OCI-LY3 (cell line): ENCODE measurements around the gene HDAC4.

ENCODE experiments used
- EZH2phosphoT487 ChIP-seq: fragments of 200-600 bp; shearing (Covaris generic); IDR thresholded peaks from 2 replicates; pipeline ENCODE4 v1.6.1; 2018; ENCODE audit warnings: antibody characterized with exemption, mixed run types, low read depth
- TF ChIP-seq, protein P1 (sequence below): fragments of 200-600, 300-600 bp; sonication (generic); IDR thresholded peaks from 2 replicates; pipeline ENCODE4 v1.5.1; 2014; ENCODE audit warnings: antibody characterized with exemption, low read length, low read depth

DNA sequence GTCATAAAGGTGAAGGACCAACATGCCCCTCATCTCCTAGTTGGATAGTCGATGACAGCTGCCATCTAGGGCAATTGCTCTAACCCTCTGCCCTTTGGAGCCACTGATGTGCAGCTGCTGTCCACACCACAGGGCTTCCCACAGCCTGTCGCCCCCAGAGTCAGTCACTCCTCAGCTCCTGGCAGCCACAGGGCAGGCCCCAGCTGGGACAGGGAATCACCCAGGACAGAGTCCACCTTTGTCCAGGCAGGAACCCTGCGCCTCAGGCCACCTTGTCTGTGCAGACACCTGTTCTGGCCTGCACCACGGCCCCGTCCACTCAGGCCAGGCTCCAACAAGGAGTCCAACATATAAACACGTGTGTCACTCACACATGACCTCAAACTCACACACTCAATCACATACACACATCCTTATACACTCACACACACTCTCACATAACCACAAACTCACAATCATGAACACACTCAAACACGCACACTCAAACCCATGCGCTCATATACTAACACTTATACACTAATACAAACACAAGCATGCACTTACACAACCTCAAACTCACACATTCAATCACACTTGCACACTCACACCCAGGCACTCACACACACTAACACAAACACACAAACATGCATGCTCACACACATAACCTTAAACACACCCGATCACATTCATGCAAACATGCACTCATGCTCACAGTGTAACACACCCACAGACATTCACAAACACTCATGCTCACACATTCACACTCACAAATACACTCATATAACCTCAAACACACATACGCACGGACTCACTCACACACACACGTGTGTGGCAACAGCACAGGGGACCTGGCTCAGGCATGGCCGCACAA lies 29.7 kb downstream of the HDAC4 start:
- TF ChIP-seq, protein P1, sequence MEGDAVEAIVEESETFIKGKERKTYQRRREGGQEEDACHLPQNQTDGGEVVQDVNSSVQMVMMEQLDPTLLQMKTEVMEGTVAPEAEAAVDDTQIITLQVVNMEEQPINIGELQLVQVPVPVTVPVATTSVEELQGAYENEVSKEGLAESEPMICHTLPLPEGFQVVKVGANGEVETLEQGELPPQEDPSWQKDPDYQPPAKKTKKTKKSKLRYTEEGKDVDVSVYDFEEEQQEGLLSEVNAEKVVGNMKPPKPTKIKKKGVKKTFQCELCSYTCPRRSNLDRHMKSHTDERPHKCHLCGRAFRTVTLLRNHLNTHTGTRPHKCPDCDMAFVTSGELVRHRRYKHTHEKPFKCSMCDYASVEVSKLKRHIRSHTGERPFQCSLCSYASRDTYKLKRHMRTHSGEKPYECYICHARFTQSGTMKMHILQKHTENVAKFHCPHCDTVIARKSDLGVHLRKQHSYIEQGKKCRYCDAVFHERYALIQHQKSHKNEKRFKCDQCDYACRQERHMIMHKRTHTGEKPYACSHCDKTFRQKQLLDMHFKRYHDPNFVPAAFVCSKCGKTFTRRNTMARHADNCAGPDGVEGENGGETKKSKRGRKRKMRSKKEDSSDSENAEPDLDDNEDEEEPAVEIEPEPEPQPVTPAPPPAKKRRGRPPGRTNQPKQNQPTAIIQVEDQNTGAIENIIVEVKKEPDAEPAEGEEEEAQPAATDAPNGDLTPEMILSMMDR: no peak
- no peak for TF ChIP-seq EZH2phosphoT487
